Endodermal cell (in vitro differentiated cells): ENCODE data around the gene PLEKHG3. TPM values are rescaled to one million over a fixed set of nuclear protein-coding genes. Genes with fewer than 3 reads are reported as not detected.

Experiments used
- DNase-seq: peaks from one replicate; pipeline ENCODE4 v3.0.0-alpha.2; 2017
- H3K27ac ChIP-seq: 2 replicates; pipeline ENCODE4 v1.5.1; 2013; ENCODE audit warnings: mild to moderate bottlenecking, low read depth, low read length, moderate library complexity
- H3K27me3 ChIP-seq: 2 replicates; pipeline ENCODE4 v1.6.1; 2013; ENCODE audit warnings: mild to moderate bottlenecking, low read length, moderate library complexity; ENCODE audit not compliant: insufficient read depth, control insufficient read depth, poor library complexity, severe bottlenecking
- H3K36me3 ChIP-seq: 2 replicates; pipeline ENCODE4 v1.7.0; 2013; ENCODE audit warnings: mild to moderate bottlenecking, low read length, moderate library complexity; ENCODE audit not compliant: control insufficient read depth, insufficient read depth
- H3K4me1 ChIP-seq: one replicate; pipeline ENCODE4 v1.7.0; 2013; ENCODE audit warnings: low read length; ENCODE audit not compliant: control insufficient read depth, insufficient read depth
- H3K4me3 ChIP-seq: 2 replicates; pipeline ENCODE4 v1.5.1; 2013; ENCODE audit warnings: mild to moderate bottlenecking, low read length, moderate library complexity
- H3K9ac ChIP-seq: 2 replicates; pipeline ENCODE4 v1.6.1; 2013; ENCODE audit warnings: mild to moderate bottlenecking, low read length, moderate library complexity; ENCODE audit not compliant: poor library complexity, severe bottlenecking; ENCODE audit errors: extremely low read depth
- H3K9me3 ChIP-seq: 2 replicates; pipeline ENCODE4 v1.6.1; 2013; ENCODE audit warnings: mild to moderate bottlenecking, low read length, moderate library complexity; ENCODE audit not compliant: control insufficient read depth
- H3K27ac Mint-ChIP-seq: 2 replicates; pipeline ENCODE4 v1.8.0; 2020; ENCODE audit warnings: mixed read lengths
- H3K27me3 Mint-ChIP-seq: 2 replicates; pipeline ENCODE4 v1.8.0; 2021; ENCODE audit warnings: mild to moderate bottlenecking, mixed read lengths; ENCODE audit not compliant: insufficient read depth
- H3K36me3 Mint-ChIP-seq: 2 replicates; pipeline ENCODE4 v1.8.0; 2020; ENCODE audit warnings: low read depth, mixed read lengths
- H3K4me1 Mint-ChIP-seq: 2 replicates; pipeline ENCODE4 v1.8.0; 2020; ENCODE audit warnings: mixed read lengths
- H3K4me3 Mint-ChIP-seq: 2 replicates; pipeline ENCODE4 v1.8.0; 2020; ENCODE audit warnings: mild to moderate bottlenecking, moderate library complexity, mixed read lengths
- H3K9me3 Mint-ChIP-seq: 2 replicates; pipeline ENCODE4 v1.8.0; 2020; ENCODE audit warnings: mild to moderate bottlenecking, mixed read lengths
- CTCF ChIP-seq: fragments of 200-600 bp; sonication (generic); conservative IDR thresholded peaks from 2 replicates; pipeline ENCODE4 v1.5.0; 2021; ENCODE audit warnings: antibody characterized with exemption, mild to moderate bottlenecking
- WGBS, 2 experiments: methylation state at CpG; one replicate each; pipeline versions ENCODE4 v1.1.5 to v1.1.7; 2013; ENCODE audit warnings: missing lambda C conversion rate in 2 of 2, mixed read lengths in 1 of 2; ENCODE audit not compliant: insufficient coverage in 1 of 2, insufficient read length in 1 of 2; 5-methylcytosine and 5-hydroxymethylcytosine counted together
- total RNA-seq, 2 donors: library from RNA; stranded (reverse); fragmentation: NEBNext Ultra II Directional in 1 of 2; extraction: Animal tissue kit (Norgen Biotek cat#: 25700) in 1 of 2; gene quantifications; 2 replicates in 1 of 2; 3 replicates in 1 of 2; pipeline ENCODE4 v1.2.1, GENCODE V29; 2021

The PLEKHG3 gene
- total RNA-seq, 2 donors from 2014 or later: 31.7 to 52.6 TPM

GRCh38 chr14:64748995-64749714 lies 44.9 kb downstream of the PLEKHG3 start:
- H3K4me3 ChIP-seq: no peak overlapping the region
- peaks cover 10% of the 10 kb centered on the region for H3K36me3 Mint-ChIP-seq
- no peak for TF ChIP-seq CTCF

GRCh38 chr14:64752909-64753308 lies 48.7 kb downstream of the PLEKHG3 start:
- Histone ChIP-seq H3K4me3 (no peak overlapping the region), H3K4me1 (peaks cover 1% of the 10 kb centered on the region), H3K9me3 (no peaks in the 10 kb centered on the region), H3K27me3 (no peaks in the 10 kb centered on the region), H3K36me3 (no peaks in the 10 kb centered on the region), H3K9ac (no peak overlapping the region), H3K27ac (no peak overlapping the region)
- no peaks in the 10 kb centered on the region for H3K36me3 Mint-ChIP-seq
- no peak overlapping the region for H3K27ac Mint-ChIP-seq
- 91 to 93% methylated on average over 3 to 6 of the region's 6 CpGs for WGBS, 2 experiments
- H3K4me1 Mint-ChIP-seq: peaks cover 8% of the 10 kb centered on the region
- no peak for TF ChIP-seq CTCF
- H3K9me3 Mint-ChIP-seq: peaks cover 3% of the 10 kb centered on the region
- H3K4me3 Mint-ChIP-seq: no peak overlapping the region
- no peak for DNase-seq
- H3K27me3 Mint-ChIP-seq: peaks cover 18% of the 10 kb centered on the region

More at GRCh38 chr14:64748995-64749714, 44.9 kb downstream of the PLEKHG3 start:
- no peaks in the 10 kb centered on the region for H3K4me1 ChIP-seq
- Mint-ChIP-seq H3K9me3 (no peaks in the 10 kb centered on the region), H3K27me3 (peaks cover 6% of the 10 kb centered on the region), H3K4me1 (peaks cover 1% of the 10 kb centered on the region), H3K27ac (no peak overlapping the region), H3K4me3 (no peak overlapping the region)
- 94% methylated on average over 32 to 51 of the region's 51 CpGs for WGBS, 2 experiments
- peaks cover under 1% of the 10 kb centered on the region for H3K36me3 ChIP-seq
- no peak overlapping the region for H3K27ac ChIP-seq
- H3K9ac ChIP-seq: no peak overlapping the region
- no peaks in the 10 kb centered on the region for H3K27me3 ChIP-seq
- DNase-seq: no peak
- no peaks in the 10 kb centered on the region for H3K9me3 ChIP-seq

- no peak overlapping the region for H3K4me3 ChIP-seq
- H3K27me3 Mint-ChIP-seq: peaks cover 18% of the 10 kb centered on the region
- H3K27me3 ChIP-seq: no peaks in the 10 kb centered on the region
- no peaks in the 10 kb centered on the region for H3K36me3 Mint-ChIP-seq
- peaks cover 6% of the 10 kb centered on the region for H3K4me1 ChIP-seq
- H3K27ac ChIP-seq: no peak overlapping the region
- peaks cover 13% of the 10 kb centered on the region for H3K4me1 Mint-ChIP-seq
- peaks cover 3% of the 10 kb centered on the region for H3K9me3 Mint-ChIP-seq
- 95 to 96% methylated on average over 11 to 13 of the region's 13 CpGs for WGBS, 2 experiments
- TF ChIP-seq CTCF: no peak
- no peak overlapping the region for H3K27ac Mint-ChIP-seq
- no peaks in the 10 kb centered on the region for H3K9me3 ChIP-seq
- no peaks in the 10 kb centered on the region for H3K36me3 ChIP-seq
- H3K9ac ChIP-seq: no peak overlapping the region
- no peak for DNase-seq
- no peak overlapping the region for H3K4me3 Mint-ChIP-seq
These were observed 49.1 kb downstream of the PLEKHG3 start for GRCh38 chr14:64753374-64753773.
